A549 (cell line): ENCODE results near the gene HLTF. TPM values are rescaled to one million over a fixed set of nuclear protein-coding genes. Genes with fewer than 3 reads are reported as not detected.
"Not testable (repeated sequence)": the region's sequence is repeated elsewhere in the genome, so short reads cannot be mapped to it uniquely, and the experiment has no call there.

Experiments
- ATAC-seq, 2 experiments: fragments of 200-7000 bp in 1 of 2; fragments of >200 bp in 1 of 2; cut with Nextera tagmentation in 1 of 2; cut with Tn5 transposase in 1 of 2; 3 replicates each; pipeline versions ENCODE4 v1.8.0 to v1.9.1; 2018 to 2020; ENCODE audit warnings: mild to moderate bottlenecking in 1 of 2, moderate library complexity in 1 of 2
- CTCF ChIA-PET: fragments of 300-600 bp; sonication (Branson Sonifier 250); formaldehyde crosslinking; extraction: SDS; loops from one replicate; lab custom pipeline; 2021; ENCODE audit warnings: antibody characterized with exemption, inconsistent platforms; lab: Yijun Ruan, JAX
- POLR2A ChIA-PET: fragments of 350-600 bp; formaldehyde crosslinking; extraction: SDS; loops from one replicate; lab custom pipeline; 2021; ENCODE audit warnings: antibody characterized with exemption, inconsistent platforms; lab: Yijun Ruan, JAX
- DNase-seq, 2 experiments: peaks; one replicate each; pipeline versions ENCODE4 v3.0.0 to v3.0.0-alpha.2; 2011 to 2016; ENCODE audit warnings: low read depth in 1 of 2, low spot score in 1 of 2
- FAIRE-seq: peaks from 2 replicates; lab custom pipeline; 2011; peaks lifted over from hg19 to GRCh38; lab: Jason Lieb, UNC
- H3K27ac ChIP-seq, 2 experiments: fragments of >200 bp; sonication (Bioruptor Twin); formaldehyde crosslinking; 3 replicates each; pipeline ENCODE4 v1.5.1; 2016 to 2017
- H3K4me1 ChIP-seq: fragments of >200 bp; sonication (Bioruptor Twin); formaldehyde crosslinking; 3 replicates; pipeline ENCODE4 v1.6.1; 2016
- H3K4me2 ChIP-seq: fragments of >200 bp; sonication (Bioruptor Twin); formaldehyde crosslinking; 3 replicates; pipeline ENCODE4 v1.6.1; 2016
- H3K4me3 ChIP-seq: fragments of >200 bp; sonication (Bioruptor Twin); formaldehyde crosslinking; 3 replicates; pipeline ENCODE4 v1.5.1; 2016
- H3K9me3 ChIP-seq: fragments of >200 bp; sonication (Bioruptor Twin); formaldehyde crosslinking; 3 replicates; pipeline ENCODE4 v1.6.1; 2016
- FOSL2 ChIP-seq, 2 experiments: fragments of 450-650 bp in 1 of 2; fragments of >200 bp in 1 of 2; sonication (Bioruptor Twin) in 1 of 2; formaldehyde crosslinking; IDR thresholded peaks; 2 replicates each; pipeline versions ENCODE4 v1.5.0 to v1.6.1; 2016 to 2020; ENCODE audit warnings: mild to moderate bottlenecking in 1 of 2, moderate library complexity in 1 of 2
- HEYL ChIP-seq: fragments of 250-450 bp; sonication (Bioruptor Pico); IDR thresholded peaks from 2 replicates; pipeline ENCODE4 v1.8.0; 2021; ENCODE audit warnings: mild to moderate bottlenecking, moderate library complexity
- HOXB13 ChIP-seq: fragments of 250-450 bp; sonication (Bioruptor Pico); IDR thresholded peaks from 2 replicates; pipeline ENCODE4 v1.5.0; 2020; ENCODE audit warnings: low read depth, mild to moderate bottlenecking, moderate library complexity
- HOXB5 ChIP-seq: fragments of 250-450 bp; sonication (Bioruptor Pico); IDR thresholded peaks from 2 replicates; pipeline ENCODE4 v1.5.0; 2020; ENCODE audit warnings: mild to moderate bottlenecking, moderate library complexity
- JUNB ChIP-seq: fragments of >200 bp; sonication (Bioruptor Twin); formaldehyde crosslinking; IDR thresholded peaks from 2 replicates; pipeline ENCODE4 v1.6.1; 2016
- MAFK ChIP-seq: fragments of 450-650 bp; IDR thresholded peaks from 2 replicates; pipeline ENCODE4 v1.6.1; 2014; ENCODE audit not compliant: partially characterized antibody
- MYC ChIP-seq: IDR thresholded peaks from 2 replicates; pipeline ENCODE4 v1.6.1; 2012; ENCODE audit warnings: mild to moderate bottlenecking, inconsistent platforms, low read length, improper control_type of control experiment, borderline replicate concordance
- NPAS2 ChIP-seq: fragments of 250-450 bp; sonication (Bioruptor Pico); IDR thresholded peaks from 2 replicates; pipeline ENCODE4 v1.8.0; 2022; ENCODE audit warnings: mild to moderate bottlenecking, moderate library complexity, borderline replicate concordance
- RAD21 ChIP-seq, 2 experiments: fragments of >200 bp in 1 of 2; sonication (Bioruptor Twin) in 1 of 2; formaldehyde crosslinking in 1 of 2; IDR thresholded peaks in 1 of 2; conservative IDR thresholded peaks in 1 of 2; 2 replicates in 1 of 2; 3 replicates in 1 of 2; pipeline ENCODE4 v1.6.1; 2012 to 2018; ENCODE audit warnings: inconsistent platforms in 1 of 2
- RCOR1 ChIP-seq: fragments of 150-350 bp; IDR thresholded peaks from 2 replicates; pipeline ENCODE4 v1.6.1; 2014; ENCODE audit warnings: antibody characterized with exemption, low read length, low read depth
- RFX5 ChIP-seq: fragments of 450-650 bp; IDR thresholded peaks from 2 replicates; pipeline ENCODE4 v1.7.1; 2014; ENCODE audit warnings: antibody characterized with exemption, mild to moderate bottlenecking, moderate library complexity
- TP53 ChIP-seq: fragments of 250-450 bp; sonication (Bioruptor Pico); IDR thresholded peaks from 2 replicates; pipeline ENCODE4 v1.5.0; 2021; ENCODE audit warnings: mild to moderate bottlenecking, moderate library complexity
- ZNF302 ChIP-seq: fragments of 250-450 bp; sonication (Bioruptor Pico); IDR thresholded peaks from 2 replicates; pipeline ENCODE4 v1.9.0; 2021; ENCODE audit warnings: inconsistent platforms, mild to moderate bottlenecking, moderate library complexity
- WGBS: methylation state at CpG from one replicate; pipeline ENCODE4 v1.1.6; 2017; ENCODE audit errors: missing lambda C conversion rate; 5-methylcytosine and 5-hydroxymethylcytosine counted together
- polyA plus RNA-seq, 4 experiments: library from polyadenylated mRNA; depleted of rRNA in 3 of 4; stranded (reverse); fragments of >200 nt; fragmentation: RNase III in 1 of 4; extraction: RNeasy Plus Mini Kit Qiagen cat#74134 plus additional on column Dnase treatment in 1 of 4; gene quantifications; 2 replicates in 3 of 4; 3 replicates in 1 of 4; pipeline ENCODE4 v1.2.3, GENCODE V29; 2011 to 2017
- small RNA-seq, 6 experiments: library from RNA; depleted of rRNA; stranded (forward); fragments of <200 nt; gene quantifications; one replicate each; pipeline ENCODE3, GENCODE V24; 2012
- TF ChIP-seq, protein P1 (sequence below): fragments of >200 bp; sonication (Bioruptor Twin); formaldehyde crosslinking; IDR thresholded peaks from 3 replicates; pipeline ENCODE4 v1.5.1; 2016
- TF ChIP-seq, protein P2 (sequence below): fragments of >200 bp; sonication (Bioruptor Twin); formaldehyde crosslinking; IDR thresholded peaks from 3 replicates; pipeline ENCODE4 v1.6.1; 2016
- TF ChIP-seq, protein P3 (sequence below): IDR thresholded peaks from 2 replicates; pipeline ENCODE4 v1.6.1; 2012

Gene HLTF
- polyA plus RNA-seq, 2 of the 4 experiments (the other 2 are of a cell fraction) = 26.7 to 61.6 TPM

DNA sequence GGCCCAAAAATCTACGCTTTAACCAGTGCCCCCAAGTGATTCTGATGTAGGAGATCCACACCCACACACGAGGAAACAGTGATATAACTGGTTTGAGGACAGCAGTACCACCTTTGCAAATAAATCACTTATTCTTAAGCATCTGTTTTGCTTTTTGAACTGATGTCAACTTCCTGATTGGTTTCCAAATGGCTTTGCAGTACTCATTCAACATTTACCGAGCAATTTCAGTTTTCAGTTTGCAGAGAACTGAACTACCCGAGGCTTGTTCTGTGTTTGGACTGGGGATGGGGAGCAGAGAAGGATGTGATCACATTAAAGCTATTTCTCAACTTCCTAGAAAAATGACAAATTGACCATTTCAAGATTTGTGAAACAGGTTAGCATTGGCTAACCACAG, 96.1 kb downstream of the HLTF start (continued):
- no peak for TF ChIP-seq MAFK

DNA sequence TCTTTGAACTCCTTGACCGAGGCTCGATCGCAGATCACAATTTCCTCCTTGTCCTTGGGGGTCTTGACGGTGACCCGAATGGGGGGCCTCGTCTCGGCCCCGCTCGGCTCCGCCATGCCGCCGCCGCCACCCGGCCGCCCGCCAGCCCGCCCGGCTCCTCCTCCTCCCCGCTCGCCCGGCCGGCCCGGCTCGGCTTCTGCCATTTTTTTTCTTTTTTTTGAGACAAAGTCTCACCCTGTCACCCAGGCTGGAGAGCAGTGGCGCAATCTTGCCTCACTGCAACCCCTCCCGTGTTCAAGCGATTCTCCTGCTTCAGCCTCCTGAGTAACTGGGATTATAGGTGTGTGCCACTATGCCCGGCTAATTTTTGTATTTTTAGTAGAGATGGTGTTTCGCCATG, 98.8 kb downstream of the HLTF start:
- H3K4me3 ChIP-seq, CTCF ChIA-PET, H3K4me2 ChIP-seq, H3K4me1 ChIP-seq, FAIRE-seq, ATAC-seq, POLR2A ChIA-PET, DNase-seq, H3K9me3 ChIP-seq, H3K27ac ChIP-seq: not testable (repeated sequence)
- WGBS = 90% methylated on average over 29 of the region's 29 CpGs

DNA sequence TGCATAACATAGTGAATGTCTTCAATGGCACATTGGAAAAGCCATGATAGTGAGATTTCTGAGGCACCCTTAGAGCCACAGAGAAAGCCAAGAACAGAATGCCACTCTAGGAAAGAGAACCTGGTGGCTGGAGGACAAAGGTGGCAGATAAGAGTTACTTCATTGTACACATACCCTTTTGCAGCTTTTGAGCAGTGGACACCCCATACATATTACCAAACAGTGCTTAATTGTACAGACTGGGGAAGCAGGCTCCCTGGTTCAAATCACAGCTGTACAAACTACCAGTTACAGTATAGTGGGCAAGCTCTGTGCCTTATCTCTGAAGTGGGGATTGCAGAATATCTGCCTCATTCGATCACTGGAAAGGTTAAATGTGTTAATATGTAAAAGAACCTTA, 105.1 kb downstream of the HLTF start:
- CTCF ChIA-PET = interaction anchor here (1.5 to 2.4 kb wide), 3 partner anchors 17 to 35 kb away, joined by 3 to 7 read pairs (median 4); no protein-coding TSS in a partner anchor
- no peak overlapping the region for H3K4me2 ChIP-seq
- no peak for DNase-seq
- TF ChIP-seq ZNF302 (CRISPR knock-in tag) (no peak), HOXB13 (no peak), HEYL (no peak), JUNB (no peak), RCOR1 (no peak), HOXB5 (no peak), RAD21 (conservative IDR thresholded peaks at IDR 0.05 in 1 of 2, IDR thresholded peaks at IDR 0.05 in 1 of 2) (no peak), MYC (no peak), FOSL2 (IDR thresholded peaks at IDR 0.05) (no peak), FOSL2 (CRISPR knock-in tag; IDR thresholded peaks at IDR 0.05) (no peak), RFX5 (no peak), TP53 (no peak), MAFK (no peak), NPAS2 (CRISPR knock-in tag) (no peak)
- TF ChIP-seq, protein P1, sequence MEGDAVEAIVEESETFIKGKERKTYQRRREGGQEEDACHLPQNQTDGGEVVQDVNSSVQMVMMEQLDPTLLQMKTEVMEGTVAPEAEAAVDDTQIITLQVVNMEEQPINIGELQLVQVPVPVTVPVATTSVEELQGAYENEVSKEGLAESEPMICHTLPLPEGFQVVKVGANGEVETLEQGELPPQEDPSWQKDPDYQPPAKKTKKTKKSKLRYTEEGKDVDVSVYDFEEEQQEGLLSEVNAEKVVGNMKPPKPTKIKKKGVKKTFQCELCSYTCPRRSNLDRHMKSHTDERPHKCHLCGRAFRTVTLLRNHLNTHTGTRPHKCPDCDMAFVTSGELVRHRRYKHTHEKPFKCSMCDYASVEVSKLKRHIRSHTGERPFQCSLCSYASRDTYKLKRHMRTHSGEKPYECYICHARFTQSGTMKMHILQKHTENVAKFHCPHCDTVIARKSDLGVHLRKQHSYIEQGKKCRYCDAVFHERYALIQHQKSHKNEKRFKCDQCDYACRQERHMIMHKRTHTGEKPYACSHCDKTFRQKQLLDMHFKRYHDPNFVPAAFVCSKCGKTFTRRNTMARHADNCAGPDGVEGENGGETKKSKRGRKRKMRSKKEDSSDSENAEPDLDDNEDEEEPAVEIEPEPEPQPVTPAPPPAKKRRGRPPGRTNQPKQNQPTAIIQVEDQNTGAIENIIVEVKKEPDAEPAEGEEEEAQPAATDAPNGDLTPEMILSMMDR = no peak
- TF ChIP-seq, protein P2, sequence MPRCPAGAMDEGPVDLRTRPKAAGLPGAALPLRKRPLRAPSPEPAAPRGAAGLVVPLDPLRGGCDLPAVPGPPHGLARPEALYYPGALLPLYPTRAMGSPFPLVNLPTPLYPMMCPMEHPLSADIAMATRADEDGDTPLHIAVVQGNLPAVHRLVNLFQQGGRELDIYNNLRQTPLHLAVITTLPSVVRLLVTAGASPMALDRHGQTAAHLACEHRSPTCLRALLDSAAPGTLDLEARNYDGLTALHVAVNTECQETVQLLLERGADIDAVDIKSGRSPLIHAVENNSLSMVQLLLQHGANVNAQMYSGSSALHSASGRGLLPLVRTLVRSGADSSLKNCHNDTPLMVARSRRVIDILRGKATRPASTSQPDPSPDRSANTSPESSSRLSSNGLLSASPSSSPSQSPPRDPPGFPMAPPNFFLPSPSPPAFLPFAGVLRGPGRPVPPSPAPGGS = no peak
- TF ChIP-seq, protein P3, sequence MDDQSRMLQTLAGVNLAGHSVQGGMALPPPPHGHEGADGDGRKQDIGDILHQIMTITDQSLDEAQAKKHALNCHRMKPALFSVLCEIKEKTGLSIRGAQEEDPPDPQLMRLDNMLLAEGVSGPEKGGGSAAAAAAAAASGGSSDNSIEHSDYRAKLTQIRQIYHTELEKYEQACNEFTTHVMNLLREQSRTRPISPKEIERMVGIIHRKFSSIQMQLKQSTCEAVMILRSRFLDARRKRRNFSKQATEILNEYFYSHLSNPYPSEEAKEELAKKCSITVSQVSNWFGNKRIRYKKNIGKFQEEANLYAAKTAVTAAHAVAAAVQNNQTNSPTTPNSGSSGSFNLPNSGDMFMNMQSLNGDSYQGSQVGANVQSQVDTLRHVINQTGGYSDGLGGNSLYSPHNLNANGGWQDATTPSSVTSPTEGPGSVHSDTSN = no peak
- TF ChIP-seq, all 56 proteins: peak for 0
- Histone ChIP-seq H3K9me3 (peaks cover 6% of the 10 kb centered on the region; the same call in 1 of the 3 replicates), H3K4me3 (no peak overlapping the region), H3K27ac (no peak overlapping the region), H3K4me1 (no peaks in the 10 kb centered on the region)
- ATAC-seq = no peak
- POLR2A ChIA-PET = no interaction called here
- WGBS = 55% methylated on average over 1 of the region's 1 CpG
- no peak for FAIRE-seq

Small RNA genes lying within 50 kb of the gene (small RNA-seq; reads per million reads assigned to genes)
- gene RF00019 = 0 reads per million in 6 experiments

Other genes starting within 250 kb of the HLTF start
- gene CPA3, start 221.2 kb downstream of the HLTF start, polyA plus RNA-seq (2011; rRNA removed) = not detected in 2 replicates
- gene CPA3, start 221.2 kb downstream of the HLTF start, polyA plus RNA-seq (2017; fragmentation: RNase III; extraction: RNeasy Plus Mini Kit Qiagen cat#74134 plus additional on column Dnase treatment) = not detected in 3 replicates
- gene GYG1, start 95.0 kb downstream of the HLTF start, polyA plus RNA-seq (2011; rRNA removed) = 39.6 and 42.4 TPM in 2 replicates
- gene GYG1, start 95.0 kb downstream of the HLTF start, polyA plus RNA-seq (2017; fragmentation: RNase III; extraction: RNeasy Plus Mini Kit Qiagen cat#74134 plus additional on column Dnase treatment) = 58.2 to 60.5 TPM (median 59.8 TPM) in 3 replicates
- 48.0 and 48.8 TPM in 2 replicates for gene HPS3, start 43.1 kb upstream of the HLTF start, polyA plus RNA-seq (2011; rRNA removed)
- 25.5 to 28.4 TPM (median 26.1 TPM) in 3 replicates for gene HPS3, start 43.1 kb upstream of the HLTF start, polyA plus RNA-seq (2017; fragmentation: RNase III; extraction: RNeasy Plus Mini Kit Qiagen cat#74134 plus additional on column Dnase treatment)
- 42.6 and 60.3 TPM in 2 replicates for gene CP, start 135.3 kb upstream of the HLTF start, polyA plus RNA-seq (2011; rRNA removed)
- 2.6 to 5.2 TPM (median 5.1 TPM) in 3 replicates for gene CP, start 135.3 kb upstream of the HLTF start, polyA plus RNA-seq (2017; fragmentation: RNase III; extraction: RNeasy Plus Mini Kit Qiagen cat#74134 plus additional on column Dnase treatment)
- 99.8 and 123 TPM in 2 replicates for gene TM4SF18, start 247.1 kb upstream of the HLTF start, polyA plus RNA-seq (2011; rRNA removed)
- gene TM4SF18, start 247.1 kb upstream of the HLTF start, polyA plus RNA-seq (2017; fragmentation: RNase III; extraction: RNeasy Plus Mini Kit Qiagen cat#74134 plus additional on column Dnase treatment) = 49.7 to 57.7 TPM (median 51.3 TPM) in 3 replicates